HTR-8/SVneo (cell line): Measurements from ENCODE around the gene EDRF1.

Experiments used
- DNase-seq: peaks from one replicate; pipeline ENCODE4 v3.0.0; 2011; ENCODE audit warnings: low spot score, mixed read lengths; ENCODE audit not compliant: insufficient read length
- FAIRE-seq: peaks from 2 replicates; lab custom pipeline; 2011; peaks lifted over from hg19 to GRCh38; lab: Jason Lieb, UNC

EDRF1 gene

GRCh38 chr10:125782054-125782453 is 62.5 kb downstream of the EDRF1 start:
- FAIRE-seq = no peak
- no peak for DNase-seq

GRCh38 chr10:125782616-125783015 is 63.1 kb downstream of the EDRF1 start:
- FAIRE-seq = no peak
- no peak for DNase-seq

- no peak for DNase-seq
- FAIRE-seq = no peak
These were observed 63.9 kb downstream of the EDRF1 start for GRCh38 chr10:125783408-125783807.

GRCh38 chr10:125783957-125784356 is 64.4 kb downstream of the EDRF1 start:
- DNase-seq = no peak
- no peak for FAIRE-seq

GRCh38 chr10:125785791-125786190 is 66.3 kb downstream of the EDRF1 start:
- FAIRE-seq (no peak), DNase-seq (no peak)

GRCh38 chr10:125788156-125789034 is 68.9 kb downstream of the EDRF1 start:
- DNase-seq = no peak
- FAIRE-seq = no peak

GRCh38 chr10:125792342-125793300 is 73.1 kb downstream of the EDRF1 start:
- no peak for FAIRE-seq
- no peak for DNase-seq

GRCh38 chr10:125795128-125795527 is 75.6 kb downstream of the EDRF1 start:
- no peak for FAIRE-seq

GRCh38 chr10:125795637-125796190 is 76.2 kb downstream of the EDRF1 start:
- FAIRE-seq = no peak
- no peak for DNase-seq

More at GRCh38 chr10:125795128-125795527, 75.6 kb downstream of the EDRF1 start:
- DNase-seq = no peak

- FAIRE-seq (no peak), DNase-seq (no peak)
These were observed 77.9 kb downstream of the EDRF1 start for GRCh38 chr10:125797424-125797823.

GRCh38 chr10:125797994-125798662 is 78.6 kb downstream of the EDRF1 start:
- no peak for DNase-seq
- no peak for FAIRE-seq

GRCh38 chr10:125799451-125800182 is 80.1 kb downstream of the EDRF1 start:
- FAIRE-seq (no peak), DNase-seq (no peak)

GRCh38 chr10:125801574-125801973 is 82.1 kb downstream of the EDRF1 start:
- FAIRE-seq (no peak), DNase-seq (no peak)

- no peak for DNase-seq
- FAIRE-seq = no peak
These were observed 82.6 kb downstream of the EDRF1 start for GRCh38 chr10:125802131-125802530.

- FAIRE-seq (no peak), DNase-seq (no peak)
These were observed 83.2 kb downstream of the EDRF1 start for GRCh38 chr10:125802739-125803138.

- FAIRE-seq (no peak), DNase-seq (no peak)
These were observed 88.5 kb downstream of the EDRF1 start for GRCh38 chr10:125808047-125808446.

GRCh38 chr10:125811251-125811650 is 91.7 kb downstream of the EDRF1 start:
- FAIRE-seq (no peak), DNase-seq (no peak)

GRCh38 chr10:125812128-125812750 is 92.7 kb downstream of the EDRF1 start:
- DNase-seq = no peak
- no peak for FAIRE-seq
